WTC11 (cell line): ENCODE data around the gene RFTN1. TPM values are rescaled to one million over a fixed set of nuclear protein-coding genes. Genes with fewer than 3 reads are reported as not detected.

Experiments
- ATAC-seq: fragments of 200-7000 bp; cut with Tn5 transposase; 2 replicates; pipeline ENCODE4 v1.10.0; 2021; ENCODE audit warnings: mild to moderate bottlenecking, moderate library complexity
- CTCF ChIA-PET: fragments of 300-600 bp; sonication (Branson Sonifier 250); formaldehyde crosslinking; loops from one replicate; lab custom pipeline; 2021; ENCODE audit warnings: antibody characterized with exemption; lab: Charles Lee
- POLR2A ChIA-PET: fragments of 350-600 bp; sonication (Branson Sonifier 250); formaldehyde crosslinking; loops from one replicate; lab custom pipeline; 2021; ENCODE audit warnings: antibody characterized with exemption; lab: Charles Lee
- DNase-seq: peaks from one replicate; pipeline ENCODE4 v3.0.0; 2021; ENCODE audit warnings: low spot score
- H3K27ac Mint-ChIP-seq: 2 replicates; pipeline ENCODE4 v1.8.0; 2021; ENCODE audit warnings: mixed read lengths
- H3K27me3 Mint-ChIP-seq: 2 replicates; pipeline ENCODE4 v1.8.0; 2021; ENCODE audit warnings: low read depth, mild to moderate bottlenecking, moderate library complexity, mixed read lengths
- H3K36me3 Mint-ChIP-seq: 2 replicates; pipeline ENCODE4 v1.8.0; 2021; ENCODE audit warnings: mixed read lengths
- H3K4me1 Mint-ChIP-seq: 2 replicates; pipeline ENCODE4 v1.8.0; 2022; ENCODE audit warnings: mixed read lengths
- H3K4me3 Mint-ChIP-seq: 2 replicates; pipeline ENCODE4 v1.8.0; 2021; ENCODE audit warnings: mild to moderate bottlenecking, moderate library complexity, mixed read lengths
- H3K9me3 Mint-ChIP-seq: 2 replicates; pipeline ENCODE4 v1.8.0; 2021; ENCODE audit warnings: mixed read lengths
- ATF2 ChIP-seq: sonication (generic); formaldehyde crosslinking; IDR thresholded peaks from 2 replicates; pipeline ENCODE4 v1.8.1; 2022; ENCODE audit warnings: low read depth, missing genetic modification reagents, borderline replicate concordance
- CBFB ChIP-seq: sonication (generic); formaldehyde crosslinking; IDR thresholded peaks from 2 replicates; pipeline ENCODE4 v1.8.1; 2022; ENCODE audit warnings: mild to moderate bottlenecking, low read depth, missing genetic modification reagents
- CTCF ChIP-seq: fragments of 200-600 bp; IDR thresholded peaks from 2 replicates; pipeline ENCODE4 v1.8.0; 2022; ENCODE audit warnings: antibody characterized with exemption
- EMX1 ChIP-seq: fragments of 250-450 bp; sonication (Bioruptor Pico); IDR thresholded peaks from 2 replicates; pipeline ENCODE4 v1.8.0; 2021; ENCODE audit warnings: mild to moderate bottlenecking
- FOXK1 ChIP-seq: sonication (generic); formaldehyde crosslinking; IDR thresholded peaks from 2 replicates; pipeline ENCODE4 v1.8.0; 2022; ENCODE audit warnings: mild to moderate bottlenecking, moderate library complexity, missing genetic modification reagents
- GABPB1 ChIP-seq: sonication (generic); formaldehyde crosslinking; IDR thresholded peaks from 2 replicates; pipeline ENCODE4 v1.8.1; 2023; ENCODE audit warnings: mild to moderate bottlenecking, missing genetic modification reagents
- GRHL2 ChIP-seq: fragments of 250-450 bp; sonication (Bioruptor Pico); IDR thresholded peaks from 2 replicates; pipeline ENCODE4 v1.8.0; 2022; ENCODE audit warnings: mild to moderate bottlenecking, moderate library complexity; ENCODE audit not compliant: insufficient replicate concordance, severe bottlenecking
- HMGA2 ChIP-seq: fragments of 250-450 bp; sonication (Bioruptor Pico); IDR thresholded peaks from 2 replicates; pipeline ENCODE4 v1.4.0; 2021; ENCODE audit warnings: mild to moderate bottlenecking, moderate library complexity
- HMGXB4 ChIP-seq: sonication (generic); formaldehyde crosslinking; IDR thresholded peaks from 2 replicates; pipeline ENCODE4 v1.8.1; 2023; ENCODE audit warnings: mild to moderate bottlenecking, moderate library complexity, missing genetic modification reagents
- IRF2 ChIP-seq: sonication (generic); formaldehyde crosslinking; IDR thresholded peaks from 2 replicates; pipeline ENCODE4 v1.8.0; 2022; ENCODE audit warnings: low read depth, missing genetic modification reagents, borderline replicate concordance
- NFE2L1 ChIP-seq: sonication (generic); formaldehyde crosslinking; IDR thresholded peaks from 2 replicates; pipeline ENCODE4 v1.8.1; 2023; ENCODE audit warnings: missing genetic modification reagents
- NFYB ChIP-seq: sonication (generic); formaldehyde crosslinking; conservative IDR thresholded peaks from 2 replicates; pipeline ENCODE4 v1.8.0; 2022; ENCODE audit warnings: low read depth, missing genetic modification reagents
- PRRX2 ChIP-seq: fragments of 250-450 bp; sonication (Bioruptor Pico); IDR thresholded peaks from 2 replicates; pipeline ENCODE4 v1.8.0; 2021; ENCODE audit warnings: mild to moderate bottlenecking
- SMAD4 ChIP-seq: sonication (generic); formaldehyde crosslinking; IDR thresholded peaks from 2 replicates; pipeline ENCODE4 v1.8.0; 2022; ENCODE audit warnings: mild to moderate bottlenecking, missing genetic modification reagents
- SP1 ChIP-seq: sonication (generic); formaldehyde crosslinking; conservative IDR thresholded peaks from 2 replicates; pipeline ENCODE4 v1.8.1; 2022; ENCODE audit warnings: missing genetic modification reagents
- TCF7 ChIP-seq: sonication (generic); formaldehyde crosslinking; IDR thresholded peaks from 2 replicates; pipeline ENCODE4 v1.8.0; 2022; ENCODE audit warnings: mild to moderate bottlenecking, low read depth, missing genetic modification reagents, moderate library complexity
- ZBTB21 ChIP-seq: sonication (generic); formaldehyde crosslinking; IDR thresholded peaks from 2 replicates; pipeline ENCODE4 v1.8.1; 2023; ENCODE audit warnings: mild to moderate bottlenecking, missing genetic modification reagents, borderline replicate concordance
- ZNF281 ChIP-seq: sonication (generic); formaldehyde crosslinking; IDR thresholded peaks from 2 replicates; pipeline ENCODE4 v1.8.0; 2023; ENCODE audit warnings: mild to moderate bottlenecking, missing genetic modification reagents
- ZNF317 ChIP-seq: sonication (generic); formaldehyde crosslinking; IDR thresholded peaks from 2 replicates; pipeline ENCODE4 v1.8.1; 2023; ENCODE audit warnings: low read depth, mild to moderate bottlenecking, moderate library complexity, missing genetic modification reagents, borderline replicate concordance
- total RNA-seq: library from RNA; stranded (reverse); gene quantifications from 3 replicates; pipeline ENCODE4 v1.2.3, GENCODE V29; 2021

Gene RFTN1
- total RNA-seq, 1 experiment from 2014 or later: 3.8 TPM

DNA sequence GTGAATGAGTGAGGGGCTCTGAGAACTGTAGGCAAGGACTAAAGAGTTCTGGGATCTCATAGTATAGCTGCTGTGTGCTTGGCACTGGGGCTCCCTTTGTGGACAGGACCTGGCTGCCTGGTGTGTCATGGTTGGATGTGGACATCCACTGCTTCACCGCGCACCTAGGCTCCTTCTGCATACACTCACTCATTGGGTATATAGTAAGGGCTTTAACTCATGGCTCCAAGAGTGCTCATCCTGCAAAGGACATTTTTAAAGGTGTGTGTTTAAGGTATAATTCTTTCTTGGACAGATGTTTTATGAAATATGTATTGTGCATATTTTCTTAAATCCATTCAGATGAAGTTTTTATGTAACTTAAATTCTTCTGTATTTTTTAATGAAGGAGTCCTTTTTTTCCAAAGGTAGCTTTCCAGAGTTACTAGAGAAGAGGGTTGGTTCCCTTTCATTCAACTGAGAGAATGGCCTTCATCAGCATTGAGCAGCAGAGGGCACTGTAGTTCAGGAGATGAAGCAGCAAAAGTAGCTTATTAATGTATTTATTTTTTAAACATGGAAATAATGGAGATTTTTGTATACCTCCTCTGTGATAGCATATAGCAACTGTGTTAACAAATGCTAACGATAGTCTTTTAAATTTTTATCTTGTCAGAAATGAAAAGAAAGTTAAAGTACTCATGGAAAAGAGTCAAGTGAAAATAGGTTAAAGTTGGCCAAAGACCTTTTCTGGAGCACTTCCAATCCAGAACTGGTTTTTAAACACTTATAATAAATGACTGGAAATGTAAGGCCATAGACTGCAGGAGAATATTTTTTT lies 223.3 kb downstream of the RFTN1 start:
- no peak overlapping the region for H3K27ac Mint-ChIP-seq

GRCh38 chr3:16289144-16289889 lies 224.2 kb downstream of the RFTN1 start:
- POLR2A ChIA-PET: no interaction called here
- no peaks in the 10 kb centered on the region for H3K27me3 Mint-ChIP-seq

More for the DNA sequence above, 223.3 kb downstream of the RFTN1 start:
- Mint-ChIP-seq H3K4me3 (no peak overlapping the region), H3K9me3 (peaks cover 10% of the 10 kb centered on the region), H3K36me3 (peaks cover 23% of the 10 kb centered on the region), H3K4me1 (no peaks in the 10 kb centered on the region), H3K27me3 (no peaks in the 10 kb centered on the region)
- ATAC-seq (peak; percentile 69), DNase-seq (peak; percentile 51)
- CTCF ChIA-PET: interaction anchor here (0.5 to 3.4 kb wide), 35 partner anchors 8 to 627 kb away, joined by 3 to 40 read pairs (median 4); partner anchors contain the start of genes DPH3, OXNAD1 and RFTN1
- POLR2A ChIA-PET: interaction anchor here (0.6 to 1.1 kb wide), 3 partner anchors 144 to 260 kb away, joined by 3 to 4 read pairs (median 3); no protein-coding TSS in a partner anchor
- TF ChIP-seq CTCF (peak; percentile 29; the same call in 1 of the 2 replicates), FOXK1 (no peak)

GRCh38 chr3:16288664-16289063 lies 224.8 kb downstream of the RFTN1 start:
- CTCF ChIA-PET: interaction anchor here (3.4 kb wide), 1 partner anchor 30 kb away, joined by 40 read pairs; no protein-coding TSS in a partner anchor
- Mint-ChIP-seq H3K4me1 (no peaks in the 10 kb centered on the region), H3K27ac (0 out of 2 replicates have a peak overlapping the region, but pooled peaks have one; percentile 19), H3K9me3 (peaks cover 9% of the 10 kb centered on the region), H3K4me3 (no peak overlapping the region), H3K27me3 (no peaks in the 10 kb centered on the region), H3K36me3 (peaks cover 16% of the 10 kb centered on the region)
- POLR2A ChIA-PET: no interaction called here
- no peak for DNase-seq
- no peak for ATAC-seq
- no peak for TF ChIP-seq ZNF281 (CRISPR knock-in tag)
- no peak for TF ChIP-seq CTCF
- TF ChIP-seq GABPB1: no peak
- TF ChIP-seq ATF2 (CRISPR knock-in tag): no peak

More at GRCh38 chr3:16289144-16289889, 224.2 kb downstream of the RFTN1 start:
- ATAC-seq (no peak), DNase-seq (no peak)
- 0 out of 2 replicates have a peak overlapping the region, but pooled peaks have one; percentile 19 for H3K27ac Mint-ChIP-seq
- H3K4me1 Mint-ChIP-seq: no peaks in the 10 kb centered on the region
- peaks cover 19% of the 10 kb centered on the region for H3K36me3 Mint-ChIP-seq
- CTCF ChIA-PET: interaction anchor here (3.4 kb wide), 1 partner anchor 29 kb away, joined by 40 read pairs; no protein-coding TSS in a partner anchor
- H3K9me3 Mint-ChIP-seq: peaks cover 10% of the 10 kb centered on the region
- H3K4me3 Mint-ChIP-seq: no peak overlapping the region
- no peak for TF ChIP-seq EMX1 (CRISPR knock-in tag)
- TF ChIP-seq PRRX2 (CRISPR knock-in tag): no peak
- TF ChIP-seq GABPB1: no peak
- TF ChIP-seq SMAD4 (CRISPR knock-in tag): no peak
- no peak for TF ChIP-seq GRHL2 (CRISPR knock-in tag)
- TF ChIP-seq NFE2L1 (CRISPR knock-in tag): no peak
- TF ChIP-seq SP1: no peak
- TF ChIP-seq NFYB (CRISPR knock-in tag): no peak
- no peak for TF ChIP-seq HMGA2 (CRISPR knock-in tag)
- no peak for TF ChIP-seq HMGXB4 (CRISPR knock-in tag)
- TF ChIP-seq ATF2 (CRISPR knock-in tag): no peak
- TF ChIP-seq CBFB: no peak
- no peak for TF ChIP-seq TCF7 (CRISPR knock-in tag)
- TF ChIP-seq IRF2 (CRISPR knock-in tag): no peak
- TF ChIP-seq ZNF317: no peak
- no peak for TF ChIP-seq ZBTB21 (CRISPR knock-in tag)
